OCI-LY3 (cell line): ENCODE measurements around the gene EBI3.
"Not testable (repeated sequence)": the region's sequence is repeated elsewhere in the genome, so short reads cannot be mapped to it uniquely, and the experiment has no call there.

Experiments
- H2AFZ ChIP-seq: fragments of 200-600, 300-600 bp; shearing (Covaris generic); 2 replicates; pipeline ENCODE4 v1.6.0; 2014; ENCODE audit warnings: antibody characterized with exemption, low read depth, low read length
- H3K27ac ChIP-seq: fragments of 200-600, 300-600 bp; sonication (generic); 2 replicates; pipeline ENCODE4 v1.5.1; 2014; ENCODE audit warnings: mild to moderate bottlenecking, low read length, moderate library complexity, mixed read lengths
- H3K27me3 ChIP-seq: fragments of 200-600, 300-600 bp; sonication (generic); 2 replicates; pipeline ENCODE4 v1.6.1; 2014; ENCODE audit warnings: low read depth, low read length, mixed read lengths
- H3K36me3 ChIP-seq: fragments of 200-600, 300-600 bp; sonication (generic); replicated peaks from 2 replicates; pipeline ENCODE3; 2014; ENCODE audit warnings: low read depth, low read length, mixed read lengths
- H3K4me1 ChIP-seq: fragments of 300-600, 200-600 bp; sonication (generic); 2 replicates; pipeline ENCODE4 v1.6.1; 2014; ENCODE audit warnings: low read length, mixed read lengths
- H3K4me2 ChIP-seq: fragments of 200-600, 300-600 bp; sonication (generic); 2 replicates; pipeline ENCODE4 v1.6.1; 2014; ENCODE audit warnings: low read length, mixed read lengths
- H3K4me3 ChIP-seq: fragments of 300-600, 200-600 bp; sonication (generic); 2 replicates; pipeline ENCODE4 v1.5.1; 2014; ENCODE audit warnings: antibody characterized with exemption, mild to moderate bottlenecking, low read length, moderate library complexity
- H3K79me2 ChIP-seq: fragments of 300-600, 200-600 bp; shearing (Covaris generic); 2 replicates; pipeline ENCODE4 v1.6.1; 2014; ENCODE audit warnings: mild to moderate bottlenecking, low read length, mixed read lengths
- H3K9ac ChIP-seq: fragments of 300-600, 200-600 bp; shearing (Covaris generic); 2 replicates; pipeline ENCODE4 v1.6.0; 2014; ENCODE audit warnings: mild to moderate bottlenecking, low read length, moderate library complexity
- H3K9me3 ChIP-seq: fragments of 200-600, 300-600 bp; shearing (Covaris generic); 2 replicates; pipeline ENCODE4 v1.6.1; 2014; ENCODE audit warnings: low read length, mixed read lengths; ENCODE audit not compliant: insufficient read depth
- H4K20me1 ChIP-seq: fragments of 200-600, 300-600 bp; sonication (generic); 2 replicates; pipeline ENCODE4 v1.6.1; 2016; ENCODE audit warnings: low read length, mixed read lengths; ENCODE audit not compliant: insufficient read depth
- CTCF ChIP-seq: fragments of 200-600, 300-600 bp; sonication (generic); IDR thresholded peaks from 2 replicates; pipeline ENCODE4 v1.5.1; 2014; ENCODE audit warnings: antibody characterized with exemption, low read length, low read depth
- EZH2phosphoT487 ChIP-seq: fragments of 200-600 bp; shearing (Covaris generic); IDR thresholded peaks from 2 replicates; pipeline ENCODE4 v1.6.1; 2018; ENCODE audit warnings: antibody characterized with exemption, mixed run types, low read depth

EBI3 gene

GRCh38 chr19:4217429-4218264, 11.7 kb upstream of the EBI3 start:
- H3K9me3 ChIP-seq, result no peaks in the 10 kb centered on the region
- H3K9ac ChIP-seq, result no peak overlapping the region
- H3K79me2 ChIP-seq, result no peaks in the 10 kb centered on the region
- peaks cover 22% of the 10 kb centered on the region for H3K4me1 ChIP-seq
- H4K20me1 ChIP-seq, result no peaks in the 10 kb centered on the region
- no peak overlapping the region for H3K4me3 ChIP-seq
- H3K27me3 ChIP-seq, result peaks cover 15% of the 10 kb centered on the region; the same call in 1 of the 2 replicates
- H2AFZ ChIP-seq, result no peak overlapping the region
- H3K36me3 ChIP-seq, result no peaks in the 10 kb centered on the region
- no peak overlapping the region for H3K27ac ChIP-seq
- no peak for TF ChIP-seq CTCF
- TF ChIP-seq EZH2phosphoT487, result no peak
- no peak overlapping the region for H3K4me2 ChIP-seq

- H3K4me1 ChIP-seq, result peaks cover 18% of the 10 kb centered on the region
- H3K9me3 ChIP-seq, H3K27me3 ChIP-seq, H3K4me3 ChIP-seq, H2AFZ ChIP-seq, H3K79me2 ChIP-seq, H3K4me2 ChIP-seq, H4K20me1 ChIP-seq, H3K36me3 ChIP-seq, H3K27ac ChIP-seq, H3K9ac ChIP-seq: not testable (repeated sequence)
Measured at GRCh38 chr19:4218523-4218922, 10.8 kb upstream of the EBI3 start.

- no peaks in the 10 kb centered on the region for H4K20me1 ChIP-seq
- no peak overlapping the region for H3K27ac ChIP-seq
- no peak overlapping the region for H3K9ac ChIP-seq
- no peaks in the 10 kb centered on the region for H3K36me3 ChIP-seq
- no peak overlapping the region for H3K4me3 ChIP-seq
- no peaks in the 10 kb centered on the region for H3K79me2 ChIP-seq
- peaks cover 7% of the 10 kb centered on the region for H3K4me1 ChIP-seq
- H2AFZ ChIP-seq, result no peak overlapping the region
- H3K9me3 ChIP-seq, result no peaks in the 10 kb centered on the region
- no peak overlapping the region for H3K4me2 ChIP-seq
- no peaks in the 10 kb centered on the region for H3K27me3 ChIP-seq
- TF ChIP-seq CTCF, result no peak
- no peak for TF ChIP-seq EZH2phosphoT487
Measured at GRCh38 chr19:4220188-4220587, 9.1 kb upstream of the EBI3 start.

- Histone ChIP-seq H3K4me1 (peaks cover 40% of the 10 kb centered on the region), H3K4me3 (no peak overlapping the region), H3K36me3 (peaks cover under 1% of the 10 kb centered on the region), H3K27me3 (no peaks in the 10 kb centered on the region), H3K9me3 (no peaks in the 10 kb centered on the region), H4K20me1 (no peaks in the 10 kb centered on the region), H3K27ac (no peak overlapping the region), H3K9ac (no peak overlapping the region), H3K79me2 (peaks cover 22% of the 10 kb centered on the region), H3K4me2 (no peak overlapping the region), H2AFZ (no peak overlapping the region)
- TF ChIP-seq CTCF, result no peak
- TF ChIP-seq EZH2phosphoT487, result no peak
Measured at GRCh38 chr19:4224470-4224869, 4.9 kb upstream of the EBI3 start.
